ENCODE data around the gene NDUFS7.

Gene NDUFS7

GRCh38 chr19:1406774-1407527 lies 23.2 kb downstream of the NDUFS7 start (continued):
- TF ChIP-seq ARNTL (CRISPR knock-in tag; IDR thresholded peaks at IDR 0.05; ENCODE audit: borderline replicate concordance, low read depth) = no peak
- TF ChIP-seq BACH2 (CRISPR knock-in tag; IDR thresholded peaks at IDR 0.05; ENCODE audit: borderline replicate concordance) = 0 out of 2 replicates have a peak, but pooled peaks have one; percentile 14
- TF ChIP-seq, protein P1, sequence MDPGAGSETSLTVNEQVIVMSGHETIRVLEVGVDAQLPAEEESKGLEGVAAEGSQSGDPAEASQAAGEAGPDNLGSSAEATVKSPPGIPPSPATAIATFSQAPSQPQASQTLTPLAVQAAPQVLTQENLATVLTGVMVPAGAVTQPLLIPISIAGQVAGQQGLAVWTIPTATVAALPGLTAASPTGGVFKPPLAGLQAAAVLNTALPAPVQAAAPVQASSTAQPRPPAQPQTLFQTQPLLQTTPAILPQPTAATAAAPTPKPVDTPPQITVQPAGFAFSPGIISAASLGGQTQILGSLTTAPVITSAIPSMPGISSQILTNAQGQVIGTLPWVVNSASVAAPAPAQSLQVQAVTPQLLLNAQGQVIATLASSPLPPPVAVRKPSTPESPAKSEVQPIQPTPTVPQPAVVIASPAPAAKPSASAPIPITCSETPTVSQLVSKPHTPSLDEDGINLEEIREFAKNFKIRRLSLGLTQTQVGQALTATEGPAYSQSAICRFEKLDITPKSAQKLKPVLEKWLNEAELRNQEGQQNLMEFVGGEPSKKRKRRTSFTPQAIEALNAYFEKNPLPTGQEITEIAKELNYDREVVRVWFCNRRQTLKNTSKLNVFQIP (CRISPR knock-in tag; IDR thresholded peaks at IDR 0.05; ENCODE audit: borderline replicate concordance, low read depth) = no peak
- TF ChIP-seq TSHZ2 (CRISPR knock-in tag; IDR thresholded peaks at IDR 0.05) = peak; percentile 92
- TF ChIP-seq RARB (CRISPR knock-in tag; IDR thresholded peaks at IDR 0.05) = no peak
- no peak for TF ChIP-seq TCF4 (CRISPR knock-in tag; IDR thresholded peaks at IDR 0.05; ENCODE audit: borderline replicate concordance)

DNA sequence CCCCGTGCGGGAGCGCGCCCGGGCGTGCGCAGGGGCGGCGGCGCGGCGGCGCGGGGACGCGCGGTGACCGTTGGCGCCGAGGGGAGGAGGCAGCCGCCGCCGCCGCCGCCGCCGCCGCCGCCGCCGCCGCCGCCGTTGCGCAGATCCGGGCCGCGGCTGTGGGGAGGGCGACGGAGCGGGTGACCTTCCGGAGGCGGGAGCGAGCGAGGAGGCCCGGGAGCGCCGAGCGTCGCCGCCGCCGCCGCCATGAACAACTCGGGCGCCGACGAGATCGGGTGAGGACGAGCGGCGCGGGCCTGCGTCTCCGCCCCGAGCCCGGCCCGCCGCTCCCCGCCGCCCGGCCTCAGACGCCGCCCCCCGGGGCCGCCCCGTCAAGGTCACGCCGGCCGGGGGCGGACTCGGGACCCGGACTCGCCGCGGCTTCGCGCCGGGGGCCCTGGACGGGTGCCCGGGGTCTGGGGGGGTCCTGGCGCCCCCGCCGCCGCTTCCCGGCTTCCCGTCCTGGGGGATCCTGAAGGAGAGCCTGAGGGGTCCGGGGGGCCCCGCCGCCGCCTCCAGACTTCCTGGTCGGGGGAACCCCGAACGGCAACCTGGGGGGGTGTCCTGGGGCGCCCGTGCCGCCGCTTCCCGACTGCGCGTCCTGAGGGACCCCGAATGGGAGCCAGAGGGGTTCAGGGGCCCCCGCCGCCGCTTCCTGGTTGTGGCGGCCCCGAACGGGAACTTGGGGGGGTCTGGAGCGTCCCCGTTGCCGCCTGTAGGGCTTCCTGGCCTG lies 24.0 kb downstream of the NDUFS7 start, which contains the start of gene DAZAP1:
Gene DAZAP1, plus strand, starts transcription at position 59 of the 772 bp plus-strand sequence. Its CDS starts 188 bp downstream, at position 247.
- no peak; the same call in 2 of the 3 replicates for ATAC-seq
- TF ChIP-seq ZNF70 (CRISPR knock-in tag; IDR thresholded peaks at IDR 0.05) (no peak), ZNF8 (CRISPR knock-in tag; IDR thresholded peaks at IDR 0.05) (no peak), TCF4 (CRISPR knock-in tag; IDR thresholded peaks at IDR 0.05; ENCODE audit: borderline replicate concordance) (no peak), ZNF565 (CRISPR knock-in tag; conservative IDR thresholded peaks at IDR 0.05; ENCODE audit: low read depth) (no peak), OSR1 (CRISPR knock-in tag; IDR thresholded peaks at IDR 0.05) (no peak), ZC3H10 (CRISPR knock-in tag; IDR thresholded peaks at IDR 0.05) (no peak), GLIS3 (CRISPR knock-in tag; IDR thresholded peaks at IDR 0.05) (no peak), TSHZ2 (CRISPR knock-in tag; IDR thresholded peaks at IDR 0.05) (no peak), ZFP3 (CRISPR knock-in tag; IDR thresholded peaks at IDR 0.05) (no peak), PPARA (CRISPR knock-in tag; IDR thresholded peaks at IDR 0.05; ENCODE audit: borderline replicate concordance) (peak; percentile 18; the same call in 1 of the 2 replicates)
- TF ChIP-seq, protein P2, sequence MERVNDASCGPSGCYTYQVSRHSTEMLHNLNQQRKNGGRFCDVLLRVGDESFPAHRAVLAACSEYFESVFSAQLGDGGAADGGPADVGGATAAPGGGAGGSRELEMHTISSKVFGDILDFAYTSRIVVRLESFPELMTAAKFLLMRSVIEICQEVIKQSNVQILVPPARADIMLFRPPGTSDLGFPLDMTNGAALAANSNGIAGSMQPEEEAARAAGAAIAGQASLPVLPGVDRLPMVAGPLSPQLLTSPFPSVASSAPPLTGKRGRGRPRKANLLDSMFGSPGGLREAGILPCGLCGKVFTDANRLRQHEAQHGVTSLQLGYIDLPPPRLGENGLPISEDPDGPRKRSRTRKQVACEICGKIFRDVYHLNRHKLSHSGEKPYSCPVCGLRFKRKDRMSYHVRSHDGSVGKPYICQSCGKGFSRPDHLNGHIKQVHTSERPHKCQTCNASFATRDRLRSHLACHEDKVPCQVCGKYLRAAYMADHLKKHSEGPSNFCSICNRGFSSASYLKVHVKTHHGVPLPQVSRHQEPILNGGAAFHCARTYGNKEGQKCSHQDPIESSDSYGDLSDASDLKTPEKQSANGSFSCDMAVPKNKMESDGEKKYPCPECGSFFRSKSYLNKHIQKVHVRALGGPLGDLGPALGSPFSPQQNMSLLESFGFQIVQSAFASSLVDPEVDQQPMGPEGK (CRISPR knock-in tag; IDR thresholded peaks at IDR 0.05; ENCODE audit: borderline replicate concordance) = peak; percentile 66; the same call in 1 of the 2 replicates

GRCh38 chr19:1408300-1409203 lies 24.8 kb downstream of the NDUFS7 start:
- no peak for TF ChIP-seq ZNF70 (CRISPR knock-in tag; IDR thresholded peaks at IDR 0.05)
- TF ChIP-seq ZFP3 (CRISPR knock-in tag; IDR thresholded peaks at IDR 0.05) = no peak
- TF ChIP-seq ESRRG (CRISPR knock-in tag; IDR thresholded peaks at IDR 0.05) = no peak
- TF ChIP-seq, protein P3, sequence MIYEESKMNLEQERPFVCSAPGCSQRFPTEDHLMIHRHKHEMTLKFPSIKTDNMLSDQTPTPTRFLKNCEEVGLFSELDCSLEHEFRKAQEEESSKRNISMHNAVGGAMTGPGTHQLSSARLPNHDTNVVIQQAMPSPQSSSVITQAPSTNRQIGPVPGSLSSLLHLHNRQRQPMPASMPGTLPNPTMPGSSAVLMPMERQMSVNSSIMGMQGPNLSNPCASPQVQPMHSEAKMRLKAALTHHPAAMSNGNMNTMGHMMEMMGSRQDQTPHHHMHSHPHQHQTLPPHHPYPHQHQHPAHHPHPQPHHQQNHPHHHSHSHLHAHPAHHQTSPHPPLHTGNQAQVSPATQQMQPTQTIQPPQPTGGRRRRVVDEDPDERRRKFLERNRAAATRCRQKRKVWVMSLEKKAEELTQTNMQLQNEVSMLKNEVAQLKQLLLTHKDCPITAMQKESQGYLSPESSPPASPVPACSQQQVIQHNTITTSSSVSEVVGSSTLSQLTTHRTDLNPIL (CRISPR knock-in tag; IDR thresholded peaks at IDR 0.05; ENCODE audit: low read depth) = no peak
- no peak for TF ChIP-seq OSR1 (CRISPR knock-in tag; IDR thresholded peaks at IDR 0.05)
- TF ChIP-seq TOX (CRISPR knock-in tag; IDR thresholded peaks at IDR 0.05; ENCODE audit: borderline replicate concordance) = no peak
- TF ChIP-seq, protein P2 (CRISPR knock-in tag; IDR thresholded peaks at IDR 0.05; ENCODE audit: borderline replicate concordance) = no peak
- ATAC-seq = peak; percentile 60
